Epidermal melanocyte (primary cell): Measurements from ENCODE around the gene DERA.
"Not testable (repeated sequence)": the region's sequence is repeated elsewhere in the genome, so short reads cannot be mapped to it uniquely, and the experiment has no call there.

ENCODE experiments used
- DNase-seq: peaks from one replicate; pipeline ENCODE4 v3.0.0; 2011; ENCODE audit warnings: low spot score; ENCODE audit not compliant: insufficient read length

DERA gene

DNA sequence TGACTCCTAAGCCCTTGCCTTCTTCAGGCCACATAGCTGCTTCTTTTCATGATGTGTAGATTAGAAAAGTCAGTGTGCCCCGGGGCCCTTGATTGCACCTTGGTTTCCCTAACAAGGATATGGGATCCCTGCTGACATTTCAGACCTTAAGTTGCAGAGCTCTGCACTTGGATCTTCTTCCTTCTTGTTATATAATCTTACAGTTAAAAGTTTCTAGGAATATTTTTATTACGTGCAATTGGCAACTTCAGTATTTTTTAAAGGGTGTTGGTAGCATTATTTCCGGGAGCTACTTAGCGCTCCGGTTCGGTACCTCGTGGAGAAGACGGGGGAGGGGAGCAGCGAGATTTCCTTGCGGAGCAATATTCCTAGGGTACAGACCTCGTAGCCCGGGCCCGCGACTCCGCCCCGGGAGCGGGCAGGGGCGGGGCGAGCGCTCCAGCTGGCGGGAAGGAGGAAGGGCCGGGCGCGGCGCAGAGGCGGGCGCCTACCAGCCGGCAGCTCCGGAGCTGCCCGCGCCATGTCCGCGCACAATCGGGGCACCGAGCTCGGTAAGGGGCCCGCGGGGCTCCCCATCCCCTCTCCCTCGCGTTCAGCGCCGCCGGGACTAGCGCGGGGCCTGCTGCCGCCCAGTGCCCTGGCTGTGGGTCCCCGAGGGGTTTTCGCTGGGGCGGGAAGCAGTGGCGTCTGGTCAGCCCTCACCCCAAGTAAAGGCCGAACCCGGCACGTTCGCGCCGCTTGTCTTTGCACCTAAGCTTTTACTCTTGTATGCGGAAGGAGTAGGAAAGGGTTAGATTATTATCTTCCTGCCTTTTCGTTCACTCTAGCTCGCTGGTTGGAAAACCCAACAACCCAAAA is at the start of gene DERA:
Gene DERA (plus strand): TSS at position 469 of the 858 bp plus-strand sequence. CDS start 52 bp downstream, at position 521.
- DNase-seq: peak; percentile 58

DNA sequence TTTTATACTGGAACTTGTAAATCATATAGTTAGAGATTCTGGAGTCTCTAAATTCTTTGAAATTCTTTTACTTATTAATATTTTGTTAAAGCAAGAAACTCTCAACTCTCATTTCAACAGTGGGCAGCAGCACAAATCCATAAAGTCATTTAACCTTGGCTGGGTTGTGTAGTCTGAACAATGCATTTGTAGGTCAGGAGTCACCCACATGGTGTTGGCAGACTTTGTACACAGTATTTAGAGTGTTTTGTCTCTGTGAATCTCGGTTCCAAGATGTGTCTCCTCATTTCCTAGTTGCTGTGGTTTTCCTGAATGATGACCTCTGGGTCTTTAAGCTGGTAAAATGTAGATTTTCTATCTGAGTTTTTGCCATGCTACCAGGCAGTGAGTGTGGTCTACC is 49.7 kb upstream of the DERA start:
- no peak for DNase-seq

DNA sequence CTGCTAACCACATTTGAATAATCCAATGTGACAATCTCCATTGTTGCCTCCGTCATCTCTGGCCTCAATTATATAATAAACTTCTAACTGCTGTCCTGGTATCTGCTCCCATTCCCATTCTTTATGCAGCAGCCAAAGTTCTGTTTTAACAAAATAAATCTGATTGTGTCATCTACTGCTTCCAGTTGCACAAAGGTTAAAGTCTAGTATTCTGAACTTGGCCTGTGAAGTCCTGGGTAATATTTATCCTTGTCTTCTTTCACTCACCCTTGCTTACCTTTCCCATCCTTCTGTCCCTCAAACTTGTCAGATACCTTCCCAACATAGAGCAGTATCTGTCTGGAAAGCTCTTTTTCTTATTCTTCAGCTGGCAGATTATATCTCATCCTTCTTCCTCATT is 48.3 kb upstream of the DERA start:
- DNase-seq: no peak

DNA sequence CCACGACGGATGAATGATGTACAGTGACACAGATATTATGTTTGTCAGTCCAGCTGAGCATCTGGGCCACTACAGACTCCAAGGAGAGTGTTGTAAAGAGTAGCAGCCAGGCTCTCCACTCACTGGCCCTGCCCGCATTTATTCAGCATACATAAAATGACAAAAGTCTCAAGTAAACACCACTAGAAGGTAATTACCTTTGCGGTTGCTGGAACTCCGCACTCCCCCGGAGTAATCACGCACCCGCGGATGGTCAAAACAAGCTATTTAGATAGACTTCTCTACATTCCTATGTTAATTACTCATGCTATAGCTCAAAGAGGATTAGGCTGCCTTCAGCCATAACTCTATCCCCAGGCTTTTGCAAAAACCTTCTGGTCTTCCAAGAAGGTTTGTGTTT is 47.8 kb upstream of the DERA start:
- no peak for DNase-seq

DNA sequence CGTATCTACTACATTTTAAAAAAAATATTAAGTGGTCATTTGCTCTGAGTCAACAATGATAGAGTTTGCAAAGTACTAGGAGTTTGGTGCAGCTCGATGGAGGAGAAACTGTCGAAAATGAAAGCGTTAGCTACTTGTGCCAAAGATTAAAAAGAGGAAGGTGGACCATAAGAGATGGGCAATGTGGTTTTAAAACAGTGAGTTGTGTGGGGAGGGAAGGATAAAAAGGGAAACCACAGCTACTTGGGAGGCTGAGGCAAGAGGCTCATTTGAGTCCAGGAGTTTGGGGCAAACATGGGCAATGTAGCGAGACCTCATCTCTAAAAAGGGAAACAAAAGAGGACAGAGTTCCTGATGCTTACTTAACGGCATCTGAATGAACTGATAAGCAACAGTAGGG is 47.1 kb upstream of the DERA start:
- no peak for DNase-seq

DNA sequence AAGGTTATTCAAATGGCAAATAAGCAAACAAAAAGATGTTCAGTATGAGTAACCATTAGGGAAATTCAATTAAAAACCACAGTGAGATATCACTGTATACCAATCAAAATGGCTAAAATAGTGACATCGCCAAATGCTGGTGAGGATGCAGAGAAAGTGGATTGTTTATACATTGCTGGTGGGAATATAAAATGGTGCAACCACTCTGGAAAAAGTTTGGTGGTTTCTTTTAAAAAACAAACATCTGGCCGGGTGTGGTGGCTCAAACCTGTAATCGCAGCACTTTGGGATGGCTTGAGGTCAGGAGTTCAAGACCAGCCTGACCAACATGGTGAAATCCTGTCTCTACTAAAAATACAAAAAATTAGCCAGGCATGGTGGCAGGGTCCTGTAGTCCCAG is 42.9 kb upstream of the DERA start:
- no peak for DNase-seq

DNA sequence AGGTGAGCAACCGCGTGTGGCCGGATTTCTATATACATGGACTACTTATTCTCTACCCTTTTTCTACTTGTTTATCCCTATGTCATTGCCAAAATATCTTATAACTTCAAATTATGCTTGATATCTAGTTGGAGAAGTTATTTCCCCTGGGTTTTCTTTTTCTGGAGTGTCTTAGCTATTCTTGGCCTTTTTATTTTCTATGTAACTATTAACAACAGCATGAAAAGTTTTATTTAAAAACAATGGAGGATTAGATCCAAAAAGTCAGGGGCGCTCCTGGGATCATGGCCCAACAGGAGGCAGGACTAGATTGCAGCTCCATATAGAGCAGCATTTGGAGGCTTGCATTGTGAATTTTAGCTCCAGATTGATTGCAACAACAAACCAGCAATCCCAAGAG is 37.6 kb upstream of the DERA start:
- DNase-seq: no peak

DNA sequence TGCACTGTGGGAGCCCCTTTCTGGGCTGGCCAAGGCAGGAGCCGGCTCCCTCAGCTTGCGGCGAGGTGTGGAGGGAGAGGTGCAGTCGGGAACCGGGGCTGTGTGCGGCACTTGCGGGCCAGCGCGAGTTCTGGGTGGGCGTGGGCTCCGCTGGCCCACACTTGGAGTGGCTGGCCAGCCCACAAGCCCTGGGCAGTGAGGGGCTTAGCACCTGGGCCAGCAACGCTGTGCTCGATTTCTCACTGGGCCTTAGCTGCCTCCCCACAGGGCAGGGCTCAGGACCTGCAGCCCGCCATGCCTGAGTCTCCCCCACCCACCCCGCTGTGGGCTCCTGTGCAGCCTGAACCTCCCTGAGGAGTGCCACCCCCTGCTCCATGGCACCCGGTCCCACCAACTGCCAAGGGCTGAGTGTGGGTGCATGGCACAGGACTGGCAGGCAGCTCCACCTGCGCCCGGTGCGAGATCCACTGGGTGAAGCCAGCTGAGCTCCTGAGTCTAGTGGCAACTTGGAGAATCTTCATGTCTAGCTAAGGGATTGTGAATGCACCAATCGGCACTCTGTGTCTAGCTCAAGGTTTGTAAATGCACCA is 36.5 kb upstream of the DERA start:
- not testable (repeated sequence) for DNase-seq

DNA sequence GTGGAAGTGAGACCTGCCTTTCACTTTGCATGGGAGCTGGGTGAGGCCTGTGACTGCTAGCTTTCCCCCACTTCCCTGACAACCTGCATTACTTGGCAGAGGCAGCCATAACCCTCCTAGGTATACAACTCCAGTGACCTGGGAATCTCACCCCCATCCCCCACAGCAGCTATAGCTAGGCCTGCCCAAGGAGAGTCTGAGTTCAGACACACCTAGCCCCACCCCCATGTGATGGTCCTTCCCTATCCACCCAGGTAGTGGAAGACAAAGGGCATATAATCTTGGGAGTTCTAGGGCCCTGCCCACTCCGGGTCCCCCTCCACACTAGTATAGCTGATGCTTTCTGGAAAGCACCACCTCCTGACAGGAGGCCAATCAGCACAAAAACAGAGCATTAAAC is 35.3 kb upstream of the DERA start:
- no peak for DNase-seq

DNA sequence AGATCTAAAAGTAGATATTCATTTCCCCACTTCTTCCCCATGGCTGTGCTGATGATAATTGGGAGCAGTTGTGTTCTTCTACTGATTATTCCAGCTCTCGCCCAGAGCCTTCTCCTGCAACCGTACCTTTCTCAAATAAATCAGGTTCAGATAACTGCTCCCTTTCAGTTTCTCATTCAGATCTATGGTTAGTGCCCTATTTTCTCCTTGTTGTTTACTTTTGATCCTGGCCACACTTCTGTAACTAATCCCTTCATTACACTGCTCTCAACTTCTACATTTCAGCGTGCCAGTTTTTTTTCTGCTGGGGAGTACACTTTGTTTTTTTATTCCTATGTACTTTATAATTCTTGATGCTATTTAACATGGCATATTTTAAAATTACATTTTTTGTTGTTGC is 31.7 kb upstream of the DERA start:
- no peak for DNase-seq

DNA sequence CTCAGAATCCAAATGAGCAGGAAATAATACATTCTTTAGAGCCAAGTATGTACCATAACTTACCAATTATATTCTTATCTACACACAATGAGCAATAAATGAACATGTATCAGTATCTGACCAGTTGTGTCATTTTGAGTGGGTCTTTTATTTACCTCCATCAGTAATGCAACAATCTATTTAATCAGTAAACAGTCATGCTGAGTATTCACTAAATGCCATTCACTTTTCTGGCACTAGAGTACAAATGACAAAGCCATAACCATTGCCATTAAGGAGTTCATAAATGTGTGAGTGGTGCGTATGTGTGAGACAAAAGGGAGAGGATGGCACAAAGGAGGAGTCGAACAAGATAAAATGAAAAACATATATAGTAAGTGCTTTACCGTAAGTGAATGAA is 30.4 kb upstream of the DERA start:
- no peak for DNase-seq

DNA sequence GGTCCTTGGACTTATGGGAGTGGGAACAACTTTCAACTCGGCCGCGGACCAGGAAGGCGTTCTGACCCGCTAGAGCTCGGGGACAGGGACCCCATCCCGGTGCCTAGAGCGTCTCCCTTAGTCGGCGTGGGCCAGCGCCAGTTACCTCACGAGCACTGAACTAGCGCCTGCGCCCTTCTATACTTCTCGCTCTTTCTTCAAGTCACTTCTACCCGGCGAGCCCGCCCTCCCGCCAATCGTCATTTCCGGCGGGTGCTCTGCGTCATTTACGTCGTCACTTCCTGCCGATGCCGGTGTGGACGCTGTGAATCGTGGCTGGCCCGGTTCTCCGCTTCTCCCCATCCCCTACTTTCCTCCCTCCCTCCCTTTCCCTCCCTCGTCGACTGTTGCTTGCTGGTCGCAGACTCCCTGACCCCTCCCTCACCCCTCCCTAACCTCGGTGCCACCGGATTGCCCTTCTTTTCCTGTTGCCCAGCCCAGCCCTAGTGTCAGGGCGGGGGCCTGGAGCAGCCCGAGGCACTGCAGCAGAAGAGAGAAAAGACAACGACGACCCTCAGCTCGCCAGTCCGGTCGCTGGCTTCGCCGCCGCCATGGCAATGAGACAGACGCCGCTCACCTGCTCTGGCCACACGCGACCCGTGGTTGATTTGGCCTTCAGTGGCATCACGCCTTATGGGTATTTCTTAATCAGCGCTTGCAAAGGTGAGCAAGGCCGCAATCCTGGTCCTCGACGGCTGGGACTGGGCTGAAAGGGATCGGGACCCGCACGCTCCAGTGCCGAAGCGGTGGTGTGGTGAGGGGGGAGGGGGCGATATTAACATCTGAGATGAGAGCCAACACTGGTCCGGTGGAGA is 28.8 kb upstream of the DERA start, which contains the start of gene STRAP:
Gene STRAP (plus strand): TSS at position 270 of the 854 bp plus-strand sequence. CDS start 321 bp downstream, at position 591.
- DNase-seq: peak; percentile 57

DNA sequence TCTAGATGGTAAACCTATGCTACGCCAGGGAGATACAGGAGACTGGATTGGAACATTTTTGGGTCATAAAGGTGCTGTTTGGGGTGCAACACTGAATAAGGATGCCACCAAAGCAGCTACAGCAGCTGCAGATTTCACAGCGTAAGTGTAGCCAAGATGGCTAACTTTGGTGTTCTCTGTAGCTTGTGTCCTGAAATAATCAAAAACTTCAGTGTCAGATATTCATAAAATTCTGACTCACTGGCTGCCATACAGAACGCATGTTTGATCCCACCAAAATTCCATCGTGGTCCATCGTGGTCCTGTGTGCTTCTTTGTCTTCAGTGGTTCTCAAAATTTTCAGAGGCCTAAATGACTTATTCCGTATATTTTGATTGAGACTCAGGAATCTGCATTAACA is 27.6 kb upstream of the DERA start:
- DNase-seq: no peak

DNA sequence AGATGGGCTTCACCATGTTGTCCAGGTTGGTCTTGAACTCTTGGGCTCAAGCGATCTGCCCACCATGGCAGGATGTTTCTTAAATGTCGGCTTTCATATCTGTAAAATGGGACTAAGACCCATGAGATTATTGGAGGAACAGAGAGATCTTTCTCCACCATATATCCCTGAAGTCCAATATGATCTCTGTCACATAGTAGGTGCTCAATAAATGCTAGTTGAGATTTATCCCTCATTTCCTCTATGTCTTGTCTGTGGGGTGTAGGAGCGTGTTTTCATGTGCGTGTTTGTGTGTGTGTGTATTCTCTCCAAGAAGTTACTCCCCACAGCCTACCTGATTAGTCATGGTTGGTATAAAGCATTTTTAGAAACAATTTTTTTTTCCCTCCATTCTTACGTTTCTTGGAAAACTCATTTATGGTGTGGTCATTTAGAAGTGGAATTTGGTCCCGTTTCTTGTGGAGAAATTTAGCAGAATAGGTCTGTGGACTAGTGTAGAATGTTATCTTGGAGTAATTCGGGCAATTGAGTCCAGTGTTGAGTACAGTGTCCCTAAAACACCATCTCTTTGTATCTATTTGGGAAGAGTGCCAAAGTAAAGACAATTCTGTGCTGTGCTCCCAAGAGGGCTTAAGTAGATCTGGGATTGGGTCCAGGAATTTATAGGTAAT is 24.6 kb upstream of the DERA start:
- DNase-seq: no peak

DNA sequence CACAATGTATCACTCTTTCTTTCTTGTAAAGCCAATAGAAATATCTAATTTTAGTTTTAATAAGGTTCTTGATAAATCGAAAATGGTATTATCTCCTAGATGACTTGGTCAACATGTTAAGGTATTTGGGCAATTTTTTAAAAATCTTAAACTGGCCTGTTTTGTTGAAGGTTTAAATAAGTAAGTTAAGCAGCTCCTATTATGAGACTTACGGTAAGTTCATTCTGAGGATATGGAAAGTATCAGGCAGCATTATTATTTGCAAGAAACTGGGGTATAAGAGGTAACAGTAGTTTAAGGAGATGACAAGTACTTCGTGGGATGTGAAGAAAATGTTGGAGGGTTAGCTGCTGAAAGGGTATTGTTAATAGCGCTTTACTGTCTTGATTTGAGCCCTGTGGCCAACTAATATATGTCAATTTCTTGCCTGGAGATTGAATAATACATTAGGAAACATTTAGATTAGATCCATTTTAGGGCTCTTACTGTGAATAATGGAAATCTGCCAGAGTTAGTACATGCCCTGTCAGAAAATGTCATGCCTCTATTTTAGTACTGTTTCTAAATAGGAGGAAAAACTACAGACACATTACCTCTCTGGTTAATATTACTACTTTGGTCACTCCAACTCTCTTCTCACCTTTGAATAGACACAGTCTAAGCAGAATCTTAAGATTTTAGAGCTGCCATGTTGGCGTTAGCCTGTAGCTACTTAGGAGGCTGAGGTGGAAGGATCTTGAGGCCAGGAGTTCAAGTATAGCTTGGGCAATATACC is 23.9 kb upstream of the DERA start:
- DNase-seq: no peak

DNA sequence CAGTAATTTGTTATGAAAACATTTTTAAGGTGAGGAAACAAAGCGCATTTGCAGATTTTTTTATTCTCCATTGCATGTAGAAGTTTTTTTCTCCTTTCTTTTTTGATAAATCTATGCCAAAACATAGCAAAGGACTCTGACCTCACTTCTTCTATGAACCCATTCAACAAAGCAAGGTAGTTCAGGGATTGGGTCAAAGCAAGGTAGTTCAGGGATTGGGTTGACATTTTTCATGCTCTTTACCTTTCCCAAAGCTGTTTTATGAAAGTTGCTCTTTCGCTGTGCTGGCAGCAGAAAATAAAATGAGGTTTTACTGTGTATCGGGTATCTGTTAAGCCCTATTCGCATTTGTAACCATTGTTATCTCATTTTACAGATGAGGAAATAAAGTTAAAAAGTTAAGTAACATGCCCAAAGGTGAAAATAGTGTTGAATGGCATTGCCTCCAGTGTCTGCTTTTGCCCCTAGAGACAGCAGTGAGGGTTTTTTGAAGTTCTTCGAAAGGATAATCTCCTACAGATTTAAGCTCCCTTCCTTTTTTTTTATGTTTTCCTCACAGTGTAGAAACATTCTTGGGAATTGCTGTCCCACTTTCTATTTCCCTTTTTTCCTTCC is 18.4 kb upstream of the DERA start:
- no peak for DNase-seq

DNA sequence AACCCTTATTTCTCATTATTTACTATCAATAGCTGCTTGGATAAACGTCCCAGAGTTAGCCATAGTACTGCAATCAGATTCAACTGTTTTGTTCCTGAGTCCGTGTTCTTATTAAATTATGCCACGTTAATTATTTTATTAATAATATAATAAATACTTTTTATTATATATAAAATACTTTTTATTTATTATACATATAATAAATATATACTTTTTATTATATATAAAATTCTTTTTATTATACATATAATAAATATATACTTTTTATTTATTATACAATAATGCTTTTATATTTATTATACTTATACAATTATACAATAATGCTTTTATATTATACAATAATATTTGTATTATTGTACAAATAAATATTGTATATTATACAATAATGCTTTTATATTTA is 17.9 kb upstream of the DERA start:
- DNase-seq: no peak

DNA sequence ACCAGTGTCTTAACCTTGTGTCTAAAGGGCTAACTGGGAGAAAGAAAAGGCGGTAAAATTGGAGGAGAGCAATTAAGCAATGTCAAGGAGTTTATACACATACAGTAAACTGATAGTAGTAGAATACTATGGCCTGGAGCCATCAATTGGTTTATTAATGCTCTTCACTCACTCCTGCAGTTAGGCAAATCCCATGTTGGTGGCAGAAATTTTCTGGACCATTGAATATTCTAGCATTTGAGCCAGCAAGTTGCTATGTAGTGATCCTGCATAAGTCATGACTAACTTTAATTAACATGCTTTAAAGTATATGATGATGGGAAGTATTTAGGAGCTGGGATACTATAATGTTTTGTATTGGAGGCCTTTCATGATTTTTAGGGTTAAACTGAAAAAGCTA is 14.3 kb upstream of the DERA start:
- DNase-seq: no peak

DNA sequence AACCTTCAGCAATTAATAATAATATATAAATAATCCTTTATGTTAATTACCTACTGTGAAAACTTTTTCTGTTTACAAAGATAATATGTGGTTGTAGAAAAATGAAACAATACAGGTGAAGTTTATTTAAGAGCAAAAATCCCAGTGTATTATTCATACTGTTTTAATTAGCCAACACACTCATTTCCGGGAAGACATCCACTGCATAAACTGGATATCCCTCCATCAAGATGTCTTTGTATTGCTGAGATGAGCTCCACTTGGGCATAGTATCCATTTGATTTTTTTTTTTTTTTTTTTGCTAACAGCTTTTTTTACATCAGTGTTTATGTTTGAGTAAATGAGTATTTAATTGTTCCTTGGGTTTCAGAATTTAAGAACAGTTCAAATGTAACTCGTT is 13.7 kb upstream of the DERA start:
- no peak for DNase-seq

DNA sequence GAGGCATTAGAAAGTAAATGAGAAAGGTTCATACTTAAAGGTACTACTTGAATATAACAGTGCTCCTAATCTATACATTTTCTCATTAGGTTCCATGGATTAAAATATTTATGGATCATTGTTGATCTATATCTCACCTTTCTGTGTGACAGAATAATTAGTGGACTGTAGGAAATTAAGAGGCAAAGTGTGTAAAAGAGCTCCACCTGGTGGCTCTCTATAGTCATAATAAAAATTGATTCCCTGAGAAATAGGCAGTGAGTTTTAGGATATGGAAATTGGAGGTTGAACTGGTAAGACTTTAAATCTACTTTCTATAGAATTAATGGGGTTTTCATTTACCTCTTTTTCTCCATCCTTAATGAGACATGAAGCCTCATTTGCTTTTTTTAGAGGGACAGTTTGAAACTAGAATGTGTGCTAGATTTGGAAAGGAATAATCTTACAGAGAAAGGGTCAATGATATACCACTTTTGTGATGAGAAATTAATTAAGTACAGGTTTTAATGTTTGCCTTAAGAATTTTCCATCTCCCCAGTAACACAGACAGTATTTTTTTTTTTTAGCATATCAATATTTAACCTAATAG is 11.8 kb upstream of the DERA start:
- no peak for DNase-seq
